Loucy (cell line): ENCODE measurements around the gene MYD88.

ENCODE experiments used
- H2AFZ ChIP-seq: fragments of 200-600 bp; sonication (generic); 2 replicates; pipeline ENCODE4 v1.6.0; 2016; ENCODE audit warnings: antibody characterized with exemption, mild to moderate bottlenecking, low read length, moderate library complexity
- H3F3A ChIP-seq: fragments of 200-600 bp; 2 replicates; pipeline ENCODE4 v1.6.0; 2016; ENCODE audit warnings: antibody characterized with exemption, low read depth, mild to moderate bottlenecking
- H3K27me3 ChIP-seq: fragments of 200-600 bp; sonication (generic); 2 replicates; pipeline ENCODE4 v1.6.1; 2014; ENCODE audit warnings: low read length, mild to moderate bottlenecking; ENCODE audit not compliant: insufficient read depth, poor library complexity, severe bottlenecking
- H3K36me3 ChIP-seq: fragments of 200-600 bp; sonication (generic); 2 replicates; pipeline ENCODE4 v1.6.1; 2016; ENCODE audit warnings: low read length; ENCODE audit not compliant: insufficient read depth
- H3K4me1 ChIP-seq: fragments of 200-600 bp; sonication (generic); 2 replicates; pipeline ENCODE4 v1.5.1; 2014; ENCODE audit warnings: low read length, mild to moderate bottlenecking; ENCODE audit not compliant: insufficient read depth, poor library complexity, severe bottlenecking
- H3K4me2 ChIP-seq: fragments of 200-600 bp; sonication (generic); 2 replicates; pipeline ENCODE4 v1.6.0; 2014; ENCODE audit warnings: antibody characterized with exemption, low read length, low read depth, mild to moderate bottlenecking; ENCODE audit not compliant: poor library complexity, severe bottlenecking
- H3K4me3 ChIP-seq: fragments of 200-600 bp; sonication (generic); 2 replicates; pipeline ENCODE4 v1.5.1; 2014; ENCODE audit warnings: low read length, mild to moderate bottlenecking, mixed read lengths; ENCODE audit not compliant: poor library complexity, severe bottlenecking
- H3K79me2 ChIP-seq: fragments of 200-600 bp; sonication (generic); 2 replicates; pipeline ENCODE4 v1.6.1; 2014; ENCODE audit warnings: low read length; ENCODE audit not compliant: insufficient read depth
- H3K9ac ChIP-seq: fragments of 200-600 bp; sonication (generic); 2 replicates; pipeline ENCODE4 v1.6.0; 2014; ENCODE audit warnings: mild to moderate bottlenecking, low read depth, low read length, moderate library complexity; ENCODE audit not compliant: poor library complexity, severe bottlenecking
- H3K9me2 ChIP-seq: fragments of 200-600 bp; sonication (generic); replicated peaks from 2 replicates; pipeline ENCODE4 v1.6.1; 2016; ENCODE audit warnings: low read depth, low read length, mixed read lengths
- H3K9me3 ChIP-seq: fragments of 200-600 bp; sonication (generic); 2 replicates; pipeline ENCODE4 v1.6.1; 2014; ENCODE audit warnings: mild to moderate bottlenecking, antibody characterized with exemption, low read length, low read depth; ENCODE audit not compliant: insufficient read depth
- H4K20me1 ChIP-seq: fragments of 200-600 bp; sonication (generic); 2 replicates; pipeline ENCODE4 v1.6.0; 2014; ENCODE audit warnings: antibody characterized with exemption, low read length, mild to moderate bottlenecking; ENCODE audit not compliant: insufficient read depth, poor library complexity, severe bottlenecking
- EZH2phosphoT487 ChIP-seq: fragments of 200-600 bp; IDR thresholded peaks from 2 replicates; pipeline ENCODE4 v1.6.1; 2018; ENCODE audit warnings: antibody characterized with exemption, mild to moderate bottlenecking, moderate library complexity, borderline replicate concordance
- TF ChIP-seq, protein P1 (sequence below): fragments of 200-600 bp; sonication (generic); conservative IDR thresholded peaks from 2 replicates; pipeline ENCODE4 v1.5.1; 2014; ENCODE audit warnings: mild to moderate bottlenecking, antibody characterized with exemption, low read length

MYD88 gene

DNA sequence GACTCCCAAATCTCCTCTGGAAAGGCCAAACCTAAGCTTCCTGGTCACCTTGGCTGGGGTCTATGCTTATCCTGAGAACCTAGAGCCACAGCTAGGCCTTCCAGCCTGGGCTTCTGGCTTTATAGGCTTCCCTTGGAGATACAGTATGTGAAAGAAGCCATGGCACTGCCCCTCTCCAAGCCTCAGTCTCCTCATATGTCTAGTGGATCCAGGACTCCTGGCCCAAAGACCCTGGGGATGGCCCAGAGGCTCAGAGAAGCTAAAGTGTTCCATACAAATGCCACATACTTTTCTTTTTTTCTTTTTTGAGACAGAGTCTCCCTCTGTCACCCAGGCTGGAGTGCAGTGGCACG is 10.2 kb upstream of the MYD88 start:
- H3K79me2 ChIP-seq = no peaks in the 10 kb centered on the region
- H3F3A ChIP-seq = no peaks in the 10 kb centered on the region
- H3K36me3 ChIP-seq = peaks cover 51% of the 10 kb centered on the region; the same call in 1 of the 2 replicates
- no peak overlapping the region for H3K4me2 ChIP-seq
- H3K9me2 ChIP-seq = no peaks in the 10 kb centered on the region
- no peaks in the 10 kb centered on the region for H3K27me3 ChIP-seq
- TF ChIP-seq, protein P1, sequence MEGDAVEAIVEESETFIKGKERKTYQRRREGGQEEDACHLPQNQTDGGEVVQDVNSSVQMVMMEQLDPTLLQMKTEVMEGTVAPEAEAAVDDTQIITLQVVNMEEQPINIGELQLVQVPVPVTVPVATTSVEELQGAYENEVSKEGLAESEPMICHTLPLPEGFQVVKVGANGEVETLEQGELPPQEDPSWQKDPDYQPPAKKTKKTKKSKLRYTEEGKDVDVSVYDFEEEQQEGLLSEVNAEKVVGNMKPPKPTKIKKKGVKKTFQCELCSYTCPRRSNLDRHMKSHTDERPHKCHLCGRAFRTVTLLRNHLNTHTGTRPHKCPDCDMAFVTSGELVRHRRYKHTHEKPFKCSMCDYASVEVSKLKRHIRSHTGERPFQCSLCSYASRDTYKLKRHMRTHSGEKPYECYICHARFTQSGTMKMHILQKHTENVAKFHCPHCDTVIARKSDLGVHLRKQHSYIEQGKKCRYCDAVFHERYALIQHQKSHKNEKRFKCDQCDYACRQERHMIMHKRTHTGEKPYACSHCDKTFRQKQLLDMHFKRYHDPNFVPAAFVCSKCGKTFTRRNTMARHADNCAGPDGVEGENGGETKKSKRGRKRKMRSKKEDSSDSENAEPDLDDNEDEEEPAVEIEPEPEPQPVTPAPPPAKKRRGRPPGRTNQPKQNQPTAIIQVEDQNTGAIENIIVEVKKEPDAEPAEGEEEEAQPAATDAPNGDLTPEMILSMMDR = no peak
- no peak for TF ChIP-seq EZH2phosphoT487
- H2AFZ ChIP-seq = no peak overlapping the region
- no peak overlapping the region for H3K9ac ChIP-seq
- peaks cover 4% of the 10 kb centered on the region for H4K20me1 ChIP-seq
- peaks cover under 1% of the 10 kb centered on the region for H3K4me1 ChIP-seq
- no peak overlapping the region for H3K4me3 ChIP-seq
- H3K9me3 ChIP-seq = no peaks in the 10 kb centered on the region

DNA sequence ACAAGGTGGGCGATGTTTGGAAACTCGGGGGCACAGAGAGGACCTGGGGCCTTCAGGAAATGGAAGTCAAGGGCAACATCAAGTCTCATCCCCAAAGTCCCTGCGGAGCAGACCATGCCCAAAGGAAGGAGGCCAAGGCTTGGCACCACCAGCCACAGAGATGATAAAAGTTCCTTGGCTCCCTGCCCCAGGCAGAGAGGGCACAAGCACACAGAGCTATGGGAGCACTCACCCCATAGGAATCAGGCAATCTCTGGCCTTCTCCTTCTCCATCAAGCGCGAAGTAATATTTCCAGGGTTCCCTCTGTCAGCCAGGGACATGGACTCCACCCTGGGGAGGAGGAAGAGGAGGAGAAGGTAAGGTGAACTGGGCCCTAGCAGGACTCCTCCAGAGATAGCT is 9.4 kb upstream of the MYD88 start:
- Histone ChIP-seq H2AFZ (no peak overlapping the region), H4K20me1 (peaks cover 4% of the 10 kb centered on the region), H3K9me3 (no peaks in the 10 kb centered on the region), H3K9me2 (no peaks in the 10 kb centered on the region), H3K4me1 (peaks cover 7% of the 10 kb centered on the region), H3K36me3 (peaks cover 49% of the 10 kb centered on the region; the same call in 1 of the 2 replicates), H3K79me2 (peaks cover 8% of the 10 kb centered on the region; the same call in 1 of the 2 replicates), H3K27me3 (no peaks in the 10 kb centered on the region), H3K4me3 (no peak overlapping the region), H3K9ac (no peak overlapping the region), H3K4me2 (no peak overlapping the region), H3F3A (no peaks in the 10 kb centered on the region)
- TF ChIP-seq EZH2phosphoT487 = no peak
- TF ChIP-seq, protein P1 = no peak

- TF ChIP-seq, protein P1 = no peak
- TF ChIP-seq EZH2phosphoT487 = no peak
- Histone ChIP-seq H3K27me3 (no peaks in the 10 kb centered on the region), H3F3A (no peaks in the 10 kb centered on the region), H3K4me2 (no peak overlapping the region), H3K9me2 (no peaks in the 10 kb centered on the region), H3K9me3 (no peaks in the 10 kb centered on the region), H3K36me3 (peaks cover 41% of the 10 kb centered on the region; the same call in 1 of the 2 replicates), H2AFZ (no peak overlapping the region), H3K79me2 (peaks cover 21% of the 10 kb centered on the region), H3K4me3 (no peak overlapping the region), H4K20me1 (peaks cover 14% of the 10 kb centered on the region), H3K9ac (no peak overlapping the region), H3K4me1 (peaks cover 16% of the 10 kb centered on the region)
Measured at GRCh38 chr3:38130631-38131065, 7.8 kb upstream of the MYD88 start.
